Kidney epithelial cell (primary cell): ENCODE measurements around the gene RBM28. TPM values are rescaled to one million over a fixed set of nuclear protein-coding genes. Genes with fewer than 3 reads are reported as not detected.

Experiments
- DNase-seq: peaks from one replicate; pipeline ENCODE4 v3.0.0-alpha.2; 2010; ENCODE audit warnings: low read depth
- H3K27me3 ChIP-seq: 2 replicates; pipeline ENCODE4 v1.6.0; 2011; ENCODE audit warnings: low read length; ENCODE audit not compliant: control insufficient read depth, insufficient read depth
- H3K36me3 ChIP-seq: 2 replicates; pipeline ENCODE4 v1.5.1; 2011; ENCODE audit warnings: low read length; ENCODE audit not compliant: control insufficient read depth, insufficient read depth
- H3K4me3 ChIP-seq: 2 replicates; pipeline ENCODE4 v1.5.1; 2011; ENCODE audit warnings: low read depth, mild to moderate bottlenecking, control low read depth, low read length
- CTCF ChIP-seq: IDR thresholded peaks from 2 replicates; pipeline ENCODE4 v1.5.1; 2011; ENCODE audit warnings: mild to moderate bottlenecking, moderate library complexity, low read length, control low read depth, inconsistent platforms; ENCODE audit not compliant: insufficient read depth, poor library complexity, severe bottlenecking
- total RNA-seq: library from RNA; depleted of rRNA; stranded (reverse); fragments of >200 nt; gene quantifications from 2 replicates; pipeline ENCODE4 v1.2.3, GENCODE V29; 2015

RBM28 gene
- total RNA-seq, 1 donor from 2014 or later: 25.9 TPM

- DNase-seq: no peak
Observed at GRCh38 chr7:128309124-128309523, 34.6 kb downstream of the RBM28 start.

GRCh38 chr7:128307061-128307460, 36.6 kb downstream of the RBM28 start:
- no peak for TF ChIP-seq CTCF
- H3K36me3 ChIP-seq: peaks cover 1% of the 10 kb centered on the region
- H3K4me3 ChIP-seq: no peak overlapping the region
- H3K27me3 ChIP-seq: no peaks in the 10 kb centered on the region
- no peak for DNase-seq

More at GRCh38 chr7:128309124-128309523, 34.6 kb downstream of the RBM28 start:
- no peak overlapping the region for H3K4me3 ChIP-seq
- H3K36me3 ChIP-seq: peaks cover 3% of the 10 kb centered on the region
- no peaks in the 10 kb centered on the region for H3K27me3 ChIP-seq
- TF ChIP-seq CTCF: no peak

- no peak for DNase-seq
- TF ChIP-seq CTCF: no peak
Observed at GRCh38 chr7:128304212-128304611, 39.5 kb downstream of the RBM28 start.

GRCh38 chr7:128303643-128304042, 40.1 kb downstream of the RBM28 start:
- TF ChIP-seq CTCF: no peak
- Histone ChIP-seq H3K36me3 (no peaks in the 10 kb centered on the region), H3K4me3 (no peak overlapping the region), H3K27me3 (no peaks in the 10 kb centered on the region)
- no peak for DNase-seq

More at GRCh38 chr7:128304212-128304611, 39.5 kb downstream of the RBM28 start:
- no peaks in the 10 kb centered on the region for H3K36me3 ChIP-seq
- H3K27me3 ChIP-seq: no peaks in the 10 kb centered on the region
- no peak overlapping the region for H3K4me3 ChIP-seq

- Histone ChIP-seq H3K4me3 (no peak overlapping the region), H3K36me3 (no peaks in the 10 kb centered on the region), H3K27me3 (no peaks in the 10 kb centered on the region)
- no peak for DNase-seq
- no peak for TF ChIP-seq CTCF
Observed at GRCh38 chr7:128303133-128303532, 40.6 kb downstream of the RBM28 start.

- no peak for TF ChIP-seq CTCF
- Histone ChIP-seq H3K36me3 (no peaks in the 10 kb centered on the region), H3K27me3 (no peaks in the 10 kb centered on the region), H3K4me3 (no peak overlapping the region)
- DNase-seq: no peak
Observed at GRCh38 chr7:128302139-128302538, 41.6 kb downstream of the RBM28 start.
